NCI-H128 (cell line): Measurements from ENCODE around the gene ACBD7.
A peak's percentile ranks its signal among the peaks of the same experiment; 100 is the strongest.

Source experiments
- DNase-seq: peaks from one replicate; lab custom pipeline; 2025; ENCODE audit not compliant: unreplicated experiment; lab: John Stamatoyannopoulos, UW

Gene ACBD7

GRCh38 chr10:15088428-15089261, at the start of gene ACBD7:
ACBD7 (minus strand) TSS chr10:15088776; CDS start chr10:15088728, 48 bp downstream.
- DNase-seq, result peak; percentile 46

- DNase-seq, result no peak
Measured at GRCh38 chr10:15137636-15138035, 49.1 kb upstream of the ACBD7 start.

- no peak for DNase-seq
Measured at GRCh38 chr10:15137036-15137359, 48.4 kb upstream of the ACBD7 start.

DNA sequence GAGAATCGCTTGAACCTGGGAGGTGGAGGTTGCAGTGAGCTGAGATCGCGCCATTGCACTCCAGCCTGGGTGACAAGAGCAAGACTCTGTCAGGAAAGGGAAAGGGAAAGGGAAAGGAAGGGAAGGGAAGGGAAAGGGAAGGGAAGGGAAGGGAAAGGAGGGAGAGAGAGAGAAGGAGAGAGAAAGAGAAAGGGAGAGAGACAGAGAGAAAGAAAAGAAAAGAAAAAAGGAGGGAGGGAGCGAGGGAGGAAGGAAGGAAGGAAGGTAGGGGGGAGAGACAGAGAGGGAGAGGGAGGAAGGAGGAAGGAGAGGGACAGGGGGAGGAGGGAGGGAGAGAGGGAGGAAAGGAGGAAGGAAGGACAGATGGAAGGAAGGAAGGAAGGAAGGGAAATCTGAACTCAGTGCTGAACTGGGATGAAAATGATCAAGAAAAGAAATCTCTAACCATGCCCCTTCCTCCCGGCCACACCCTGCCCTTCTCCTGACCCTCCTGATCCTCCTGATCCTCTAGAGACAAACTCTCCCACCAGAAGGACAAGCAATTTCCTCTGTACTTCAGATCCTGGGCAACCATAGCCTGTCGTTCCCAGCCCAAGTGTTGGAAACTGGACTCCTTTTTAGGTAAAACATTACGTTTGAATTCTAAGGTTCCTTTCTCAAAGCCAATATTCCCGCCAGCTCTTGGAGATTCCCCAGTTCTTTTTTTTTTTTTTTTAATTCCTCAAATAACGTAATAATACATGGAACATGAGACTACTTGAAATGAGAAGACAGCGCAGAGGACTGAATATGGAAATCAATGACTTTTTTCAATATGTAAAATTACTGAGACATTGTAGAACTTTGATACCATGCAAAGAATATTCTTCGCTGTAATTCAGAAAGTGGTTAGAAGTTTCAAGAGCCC, 47.8 kb upstream of the ACBD7 start:
- DNase-seq, result no peak

- DNase-seq, result no peak
Measured at GRCh38 chr10:15131330-15131729, 42.8 kb upstream of the ACBD7 start.

- no peak for DNase-seq
Measured at GRCh38 chr10:15124908-15125307, 36.3 kb upstream of the ACBD7 start.

DNA sequence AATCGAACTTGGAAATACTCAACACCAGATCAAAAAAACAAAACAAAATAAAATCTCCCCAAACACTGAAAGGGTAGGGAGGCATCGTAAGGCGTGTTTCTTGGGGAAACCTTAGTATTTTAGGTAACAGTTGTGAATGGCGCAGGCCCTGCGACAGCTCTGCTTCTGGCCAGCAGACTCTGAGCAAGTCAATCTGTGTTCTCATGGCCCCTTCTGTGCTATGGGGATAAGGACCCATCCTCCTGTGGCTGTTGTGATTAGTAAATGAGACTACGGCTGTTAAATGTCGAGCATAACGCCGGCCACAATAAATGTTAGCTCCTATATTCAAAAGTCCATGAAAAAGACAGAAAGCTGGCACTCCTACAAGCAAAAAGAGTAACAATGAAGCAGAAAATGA, 35.6 kb upstream of the ACBD7 start:
- no peak for DNase-seq

DNA sequence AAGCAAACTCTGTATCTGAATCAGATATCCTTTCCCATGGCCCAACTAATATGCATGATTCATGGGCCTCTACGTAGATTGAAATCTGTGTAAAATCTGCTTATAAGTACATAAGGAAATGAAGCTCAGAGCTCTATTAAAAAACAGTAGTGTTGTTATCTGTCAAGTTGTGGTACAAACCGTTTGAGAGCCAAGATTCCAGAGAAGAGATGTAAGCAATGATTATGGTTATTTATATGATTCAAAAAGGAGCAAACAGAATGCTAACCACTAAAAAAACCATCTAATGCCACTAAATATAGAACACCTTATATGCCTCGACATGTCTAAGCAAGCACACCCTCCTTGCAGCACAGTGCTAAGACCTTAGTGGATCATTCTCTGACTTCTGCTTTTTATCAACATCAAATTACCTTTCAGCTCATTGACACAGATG, 35.2 kb upstream of the ACBD7 start:
- no peak for DNase-seq

GRCh38 chr10:15122477-15123030, 34.0 kb upstream of the ACBD7 start:
- DNase-seq, result no peak

DNA sequence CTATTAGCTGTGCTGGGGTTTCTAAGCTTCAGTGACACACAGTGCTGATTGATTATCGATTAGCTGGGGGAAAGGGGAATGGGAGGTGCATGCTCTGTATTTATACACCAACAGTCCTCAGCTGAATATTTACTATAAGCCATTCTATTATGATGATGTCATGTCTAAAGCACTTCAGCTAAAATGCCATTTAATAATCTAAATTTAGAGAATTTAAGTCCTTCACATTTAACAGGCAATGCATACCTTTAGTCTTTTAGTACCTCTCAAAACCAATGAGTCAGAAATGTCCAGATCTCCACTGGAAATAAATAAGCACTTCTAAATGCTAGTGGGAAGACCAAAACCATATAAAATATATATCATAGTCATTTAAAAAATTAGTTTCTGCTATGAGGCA, 33.1 kb upstream of the ACBD7 start:
- DNase-seq, result no peak

DNA sequence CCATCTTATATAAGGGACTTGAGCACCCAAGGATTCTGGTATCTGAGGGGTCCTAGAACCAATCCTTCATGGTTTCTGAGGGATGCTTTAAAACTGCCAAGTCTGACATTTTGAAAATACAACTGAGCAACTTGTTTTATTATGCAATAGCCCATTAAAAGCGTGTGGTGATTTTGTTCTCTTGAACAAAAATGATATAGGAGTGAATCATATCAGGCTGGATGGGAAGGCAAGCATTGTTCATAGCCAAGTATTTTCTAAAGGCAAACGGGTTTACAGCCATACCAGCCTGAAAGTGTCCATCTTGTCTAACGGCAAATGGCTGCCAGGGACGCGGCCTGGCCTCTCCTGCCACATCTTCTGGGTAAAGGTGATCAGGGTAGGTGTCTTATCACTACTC, 31.9 kb upstream of the ACBD7 start:
- DNase-seq, result no peak

GRCh38 chr10:15118615-15119014, 30.0 kb upstream of the ACBD7 start:
- no peak for DNase-seq

- no peak for DNase-seq
Measured at GRCh38 chr10:15116225-15116624, 27.6 kb upstream of the ACBD7 start.

DNA sequence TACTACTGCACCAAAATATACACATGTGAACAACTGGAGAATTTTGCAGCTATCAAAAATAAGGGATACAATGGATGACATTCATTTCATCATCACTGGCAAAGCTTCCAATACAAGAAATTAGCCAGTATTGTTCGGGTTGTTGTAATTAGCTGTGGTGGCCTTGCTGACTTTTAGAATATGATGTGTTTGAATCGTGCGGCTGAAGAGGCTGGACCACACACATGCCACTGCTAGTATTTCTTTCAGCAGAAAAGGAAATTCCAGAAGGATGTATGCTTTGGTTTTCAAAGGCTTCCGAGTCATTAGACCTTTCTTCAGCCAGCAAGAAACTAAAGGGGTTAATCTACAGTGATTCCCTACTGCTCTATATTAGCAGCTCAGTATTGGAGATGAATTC, 25.2 kb upstream of the ACBD7 start:
- no peak for DNase-seq

GRCh38 chr10:15112657-15113056, 24.1 kb upstream of the ACBD7 start:
- no peak for DNase-seq

DNA sequence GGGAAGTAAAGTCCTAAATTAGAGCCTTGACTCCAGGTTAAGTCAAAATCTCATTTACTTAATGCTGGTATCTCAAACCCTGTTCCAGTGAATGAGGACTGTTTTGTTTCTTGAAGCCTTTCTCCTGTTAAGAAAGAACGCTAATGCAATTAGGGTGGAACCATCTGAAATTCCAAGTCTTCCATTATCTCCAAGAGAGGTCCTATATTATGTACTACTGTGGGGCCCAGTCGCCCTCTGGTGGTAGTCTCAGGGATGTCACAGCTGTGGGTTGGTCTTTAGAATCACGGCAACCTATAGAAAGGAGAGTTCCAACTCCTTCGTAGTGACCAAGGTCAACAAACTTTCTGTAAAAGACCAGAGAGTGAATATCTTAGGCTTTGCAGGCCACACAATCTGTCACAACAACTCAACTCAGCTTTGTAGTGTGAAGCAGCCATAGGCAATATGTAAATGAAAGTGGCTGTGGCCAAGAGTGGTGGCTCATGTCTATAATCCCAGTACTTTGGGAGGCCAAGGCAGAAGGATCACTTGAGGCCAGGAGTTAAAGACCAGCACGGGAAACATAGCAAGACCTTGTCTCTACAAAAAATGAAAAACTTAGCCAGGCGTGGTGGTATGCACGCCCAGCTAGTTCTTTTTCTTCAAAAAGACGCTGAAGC, 17.9 kb upstream of the ACBD7 start:
- DNase-seq, result peak; percentile 12

- no peak for DNase-seq
Measured at GRCh38 chr10:15103513-15103912, 14.9 kb upstream of the ACBD7 start.

- no peak for DNase-seq
Measured at GRCh38 chr10:15099886-15100285, 11.3 kb upstream of the ACBD7 start.

GRCh38 chr10:15097011-15097812, 8.6 kb upstream of the ACBD7 start, which contains the start of gene RPP38:
RPP38 (plus strand) TSS chr10:15097355; CDS start chr10:15103315, 5,960 bp downstream.
- DNase-seq, result peak; percentile 73

GRCh38 chr10:15096661-15097010, 8.1 kb upstream of the ACBD7 start:
- no peak for DNase-seq
